Omental fat pad (tissue), 4 donors: Measurements from ENCODE around the gene PDK1. TPM values are rescaled to one million over a fixed set of nuclear protein-coding genes. Genes with fewer than 3 reads are reported as not detected.
"Not testable (repeated sequence)": the region's sequence is repeated elsewhere in the genome, so short reads cannot be mapped to it uniquely, and the experiment has no call there.

Experiments
- ATAC-seq: fragments of 150-250 bp; one replicate; pipeline ENCODE4 v1.9.1; 2016; ENCODE audit warnings: mild to moderate bottlenecking, moderate library complexity; ENCODE audit not compliant: low FRiP score
- DNase-seq: peaks from one replicate; pipeline ENCODE4 v3.0.0-alpha.2; 2019; ENCODE audit warnings: low spot score
- CTCF ChIP-seq, 3 donors: fragments of 450-650 bp; IDR thresholded peaks; one replicate each; pipeline ENCODE4 v1.5.1; 2016 to 2017; ENCODE audit warnings: antibody characterized with exemption in 3 of 3, mild to moderate bottlenecking in 3 of 3, moderate library complexity in 2 of 3
- total RNA-seq, 4 donors: library from RNA; depleted of rRNA; stranded (reverse); fragments of >200 nt; gene quantifications; one replicate each; pipeline ENCODE4 v1.1.0, GENCODE V29; 2016

Gene PDK1
- total RNA-seq, 4 donors from 2014 or later = 12.0 to 18.8 (median 16.8) TPM

- no peak for DNase-seq
- ATAC-seq = no peak
- TF ChIP-seq CTCF (IDR thresholded peaks at IDR 0.05) = no peak
Observed at GRCh38 chr2:172535119-172535518, 20.8 kb upstream of the PDK1 start.

GRCh38 chr2:172537851-172538250 lies 18.0 kb upstream of the PDK1 start:
- DNase-seq, ATAC-seq: not testable (repeated sequence)

GRCh38 chr2:172539767-172540166 lies 16.1 kb upstream of the PDK1 start:
- ATAC-seq = no peak
- DNase-seq = no peak
- TF ChIP-seq CTCF (IDR thresholded peaks at IDR 0.05) = no peak

GRCh38 chr2:172540421-172540820 lies 15.5 kb upstream of the PDK1 start:
- no peak for DNase-seq
- TF ChIP-seq CTCF (IDR thresholded peaks at IDR 0.05) = no peak
- ATAC-seq = no peak

GRCh38 chr2:172545408-172546075 lies 10.3 kb upstream of the PDK1 start:
- DNase-seq (no peak), ATAC-seq (no peak)
- no peak for TF ChIP-seq CTCF (IDR thresholded peaks at IDR 0.05)

- ATAC-seq = no peak
- DNase-seq = no peak
- TF ChIP-seq CTCF (IDR thresholded peaks at IDR 0.05) = no peak
Observed at GRCh38 chr2:172549131-172549530, 6.8 kb upstream of the PDK1 start.

GRCh38 chr2:172549802-172550201 lies 6.1 kb upstream of the PDK1 start:
- ATAC-seq, DNase-seq: not testable (repeated sequence)

- ATAC-seq (no peak), DNase-seq (no peak)
- TF ChIP-seq CTCF (IDR thresholded peaks at IDR 0.05) = no peak
Observed at GRCh38 chr2:172550419-172550818, 5.5 kb upstream of the PDK1 start.
